Epithelial cell of proximal tubule (primary cell): ENCODE results near the gene RNF34. TPM values are rescaled to one million over a fixed set of nuclear protein-coding genes. Genes with fewer than 3 reads are reported as not detected.

ENCODE experiments used
- DNase-seq: peaks from one replicate; pipeline ENCODE4 v3.0.0-alpha.2; 2011; ENCODE audit warnings: low read depth
- H3K4me3 ChIP-seq: 2 replicates; pipeline ENCODE4 v1.5.1; 2011; ENCODE audit warnings: low read depth, mild to moderate bottlenecking, low read length
- CTCF ChIP-seq: conservative IDR thresholded peaks from 2 replicates; pipeline ENCODE4 v1.5.1; 2012; ENCODE audit warnings: low read depth, mild to moderate bottlenecking, low read length
- total RNA-seq: library from RNA; depleted of rRNA; stranded (reverse); fragments of >200 nt; gene quantifications from 2 replicates; pipeline ENCODE4 v1.2.3, GENCODE V29; 2015

RNF34 gene
- total RNA-seq, 1 donor from 2014 or later, result 43.8 TPM

GRCh38 chr12:121464331-121464730, 64.4 kb downstream of the RNF34 start:
- TF ChIP-seq CTCF, result no peak
- H3K4me3 ChIP-seq, result no peak overlapping the region
- no peak for DNase-seq

GRCh38 chr12:121465921-121466793, 66.2 kb downstream of the RNF34 start:
- TF ChIP-seq CTCF, result no peak
- peak overlapping the region; percentile 62 for H3K4me3 ChIP-seq
- no peak for DNase-seq

GRCh38 chr12:121466794-121467637, 67.1 kb downstream of the RNF34 start:
- no peak for DNase-seq
- peak overlapping the region; percentile 62 for H3K4me3 ChIP-seq
- no peak for TF ChIP-seq CTCF

- peak overlapping the region; percentile 60 for H3K4me3 ChIP-seq
- no peak for DNase-seq
- no peak for TF ChIP-seq CTCF
These were observed 68.0 kb downstream of the RNF34 start for GRCh38 chr12:121467638-121468498.

- H3K4me3 ChIP-seq, result no peak overlapping the region
- TF ChIP-seq CTCF, result no peak
- DNase-seq, result no peak
These were observed 68.5 kb downstream of the RNF34 start for GRCh38 chr12:121468499-121468801.

- DNase-seq, result no peak
- TF ChIP-seq CTCF, result no peak
- H3K4me3 ChIP-seq, result no peak overlapping the region
These were observed 70.8 kb downstream of the RNF34 start for GRCh38 chr12:121470751-121471150.
